Tibial nerve (tissue), 4 donors: ENCODE data around the gene CLPSL1.

Experiments used
- CTCF ChIP-seq, 5 experiments: fragments of 200-600 bp in 3 of 5; fragments of 450-650 bp in 2 of 5; sonication (generic) in 3 of 5; IDR thresholded peaks; one replicate each; pipeline ENCODE4 v1.5.1; 2016 to 2019; ENCODE audit warnings: antibody characterized with exemption in 5 of 5, mild to moderate bottlenecking in 3 of 5, moderate library complexity in 2 of 5
- EP300 ChIP-seq, 2 donors: sonication (generic); formaldehyde crosslinking; IDR thresholded peaks; one replicate each; pipeline ENCODE4 v1.6.1; 2017; ENCODE audit warnings: antibody characterized with exemption in 2 of 2, mild to moderate bottlenecking in 1 of 2
- POLR2A ChIP-seq, 2 donors: fragments of 450-650 bp; IDR thresholded peaks; one replicate each; pipeline ENCODE4 v1.6.1; 2017; ENCODE audit warnings: antibody characterized with exemption in 2 of 2, mild to moderate bottlenecking in 2 of 2, moderate library complexity in 2 of 2

DNA sequence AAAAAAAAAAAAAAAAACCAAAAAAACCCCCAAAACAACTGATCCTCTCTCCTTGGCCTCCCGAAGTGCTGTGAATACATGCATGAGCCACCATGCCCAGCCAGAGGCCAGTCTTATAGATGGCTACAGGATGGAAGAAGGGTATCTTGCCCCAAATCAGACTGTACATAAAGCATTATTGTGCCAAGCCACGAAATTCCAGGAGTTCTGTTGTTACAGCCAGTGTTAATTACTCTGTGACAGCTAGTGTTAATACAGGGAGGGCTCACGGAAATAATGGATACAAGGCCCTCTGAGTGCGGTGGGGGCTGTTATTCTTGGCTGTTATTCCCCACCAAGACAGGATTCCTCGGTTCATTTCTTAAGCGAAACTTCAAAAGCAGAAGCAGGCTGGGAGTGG lies 5.8 kb upstream of the CLPSL1 start:
- TF ChIP-seq CTCF (IDR thresholded peaks at IDR 0.05) (no peak), EP300 (IDR thresholded peaks at IDR 0.05) (no peak), POLR2A (IDR thresholded peaks at IDR 0.05) (no peak)
